Natural killer cell treated with Interleukin-12 subunit alpha and Interleukin-12 subunit beta and Interleukin-15 and Interleukin-18, amount 100 ng/mL, for 72 hours (primary cell): ENCODE measurements around the gene PRSS53. TPM values are rescaled to one million over a fixed set of nuclear protein-coding genes. Genes with fewer than 3 reads are reported as not detected.

Experiments
- ATAC-seq, 2 donors: fragments of 150-1000 bp; cut with Tn5 transposase in 1 of 2; sonication (Bioruptor Pico), chemical (Tn5 transposase) in 1 of 2; 2 replicates each; pipeline ENCODE4 v1.10.0; 2021
- DNase-seq: peaks from one replicate; pipeline ENCODE4 v3.0.0; 2022; ENCODE audit warnings: low spot score
- H3K27ac Mint-ChIP-seq, 2 donors: 1 replicate in 1 of 2; 2 replicates in 1 of 2; pipeline ENCODE4 v1.8.0; 2022; ENCODE audit warnings: mixed read lengths in 2 of 2, mild to moderate bottlenecking in 1 of 2, moderate library complexity in 1 of 2
- H3K27me3 Mint-ChIP-seq, 2 donors: 1 replicate in 1 of 2; 2 replicates in 1 of 2; pipeline ENCODE4 v1.8.0; 2022; ENCODE audit warnings: mixed read lengths in 2 of 2
- H3K36me3 Mint-ChIP-seq: one replicate; pipeline ENCODE4 v1.8.0; 2022; ENCODE audit warnings: mixed read lengths
- H3K4me1 Mint-ChIP-seq, 2 donors: 1 replicate in 1 of 2; 2 replicates in 1 of 2; pipeline ENCODE4 v1.8.0; 2022; ENCODE audit warnings: low read depth in 2 of 2, mixed read lengths in 2 of 2, mild to moderate bottlenecking in 1 of 2
- H3K4me3 Mint-ChIP-seq: one replicate; pipeline ENCODE4 v1.8.0; 2022; ENCODE audit warnings: mixed read lengths
- H3K9me3 Mint-ChIP-seq: 2 replicates; pipeline ENCODE4 v1.8.0; 2022; ENCODE audit warnings: mixed read lengths
- total RNA-seq, 2 donors: library from RNA; stranded (reverse); gene quantifications; one replicate each; pipeline ENCODE4 v1.2.3, GENCODE V29; 2022

The PRSS53 gene
- total RNA-seq, 2 donors from 2014 or later = 4.1 to 5.1 TPM

- DNase-seq (no peak), ATAC-seq (no peak)
- Mint-ChIP-seq H3K9me3 (no peaks in the 10 kb centered on the region), H3K36me3 (peaks cover 13% of the 10 kb centered on the region), H3K27me3 (no peaks in the 10 kb centered on the region), H3K27ac (peak overlapping the region; percentile 92 to 93), H3K4me1 (peaks cover 30 to 33% of the 10 kb centered on the region in 2 donors), H3K4me3 (peak overlapping the region; percentile 98)
Observed at GRCh38 chr16:31072540-31073141, 16.1 kb downstream of the PRSS53 start.

GRCh38 chr16:31071861-31072260, 16.9 kb downstream of the PRSS53 start:
- H3K4me3 Mint-ChIP-seq = peak overlapping the region; percentile 98
- no peaks in the 10 kb centered on the region for H3K9me3 Mint-ChIP-seq
- H3K36me3 Mint-ChIP-seq = peaks cover 13% of the 10 kb centered on the region
- no peak for ATAC-seq
- H3K4me1 Mint-ChIP-seq = peaks cover 32 to 33% of the 10 kb centered on the region in 2 donors
- no peak for DNase-seq
- no peaks in the 10 kb centered on the region for H3K27me3 Mint-ChIP-seq
- peak overlapping the region; percentile 92 to 93 for H3K27ac Mint-ChIP-seq

- no peaks in the 10 kb centered on the region for H3K9me3 Mint-ChIP-seq
- no peaks in the 10 kb centered on the region for H3K27me3 Mint-ChIP-seq
- H3K27ac Mint-ChIP-seq = no peak overlapping the region
- peaks cover 1% of the 10 kb centered on the region for H3K36me3 Mint-ChIP-seq
- no peak for DNase-seq
- peaks cover 49 to 51% of the 10 kb centered on the region in 2 donors for H3K4me1 Mint-ChIP-seq
- no peak for ATAC-seq
- no peak overlapping the region for H3K4me3 Mint-ChIP-seq
Observed at GRCh38 chr16:31067342-31067741, 21.4 kb downstream of the PRSS53 start.

- Mint-ChIP-seq H3K4me1 (peaks cover 41 to 53% of the 10 kb centered on the region in 2 donors), H3K4me3 (peak overlapping the region; percentile 85), H3K27ac (peak overlapping the region; percentile 80 to 91), H3K36me3 (no peaks in the 10 kb centered on the region), H3K27me3 (no peaks in the 10 kb centered on the region), H3K9me3 (no peaks in the 10 kb centered on the region)
- DNase-seq (no peak), ATAC-seq (no peak)
Observed at GRCh38 chr16:31064882-31065461, 23.8 kb downstream of the PRSS53 start.

DNA sequence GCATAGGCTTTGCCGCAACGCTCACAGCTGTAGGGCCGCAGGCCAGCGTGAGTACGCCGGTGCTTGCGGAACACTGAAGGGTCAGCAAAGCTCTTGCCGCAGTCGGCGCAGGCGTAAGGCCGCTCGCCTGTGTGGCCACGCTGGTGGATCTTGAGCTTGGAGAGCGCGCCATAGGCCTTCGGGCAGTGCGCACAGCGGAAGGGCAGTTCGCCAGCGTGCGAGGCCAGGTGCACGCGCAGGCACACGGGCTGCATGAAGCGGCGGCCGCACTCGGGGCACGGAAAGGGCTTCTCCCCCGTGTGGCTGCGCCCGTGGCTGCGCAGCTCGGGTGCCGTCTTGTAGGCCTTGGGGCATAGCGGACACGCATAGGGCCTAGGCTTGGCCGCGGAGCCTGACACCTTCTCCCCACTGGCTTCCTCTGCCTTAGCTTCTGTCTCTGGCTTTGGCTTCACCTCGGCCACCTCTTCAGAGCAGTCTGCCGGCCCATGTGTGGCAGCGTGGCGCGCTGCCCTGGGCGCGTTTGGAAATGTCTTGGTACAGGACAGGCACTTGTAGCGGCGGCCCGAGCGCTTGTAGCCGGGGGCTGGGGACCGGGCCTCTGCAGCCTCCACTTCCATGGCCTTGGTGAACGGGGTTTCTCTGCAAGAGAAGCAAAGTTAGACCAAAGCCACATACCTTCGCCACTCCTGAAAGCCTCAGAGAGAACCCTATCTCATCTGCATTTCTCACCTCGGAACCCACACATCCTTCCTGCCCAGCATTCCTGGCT, 24.7 kb downstream of the PRSS53 start:
- DNase-seq (peak; percentile 76), ATAC-seq (peak; percentile 87 to 89)
- peak overlapping the region; percentile 85 for H3K4me3 Mint-ChIP-seq
- H3K4me1 Mint-ChIP-seq = peaks cover 36 to 47% of the 10 kb centered on the region in 2 donors
- no peaks in the 10 kb centered on the region for H3K36me3 Mint-ChIP-seq
- H3K9me3 Mint-ChIP-seq = no peaks in the 10 kb centered on the region
- H3K27ac Mint-ChIP-seq = peak overlapping the region; percentile 80 to 91
- no peaks in the 10 kb centered on the region for H3K27me3 Mint-ChIP-seq

DNA sequence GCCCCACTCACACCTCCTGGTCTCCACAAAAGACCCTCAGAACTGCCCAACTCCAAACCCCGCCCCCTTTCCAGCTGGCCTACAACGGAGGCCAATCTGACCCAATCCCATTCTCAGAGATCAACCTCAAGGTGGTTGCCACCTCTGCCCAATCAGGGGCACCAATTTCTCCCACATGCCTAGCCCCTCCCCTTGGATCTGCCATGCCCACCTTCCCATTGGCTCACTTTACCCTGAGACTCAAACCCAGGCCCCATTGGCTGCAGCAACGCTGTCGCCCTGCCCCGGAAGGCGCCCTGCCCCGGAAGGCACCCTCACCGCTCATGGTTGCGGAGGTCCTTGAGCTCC, 25.3 kb downstream of the PRSS53 start:
- Mint-ChIP-seq H3K9me3 (no peaks in the 10 kb centered on the region), H3K4me3 (peak overlapping the region; percentile 85), H3K27ac (peak overlapping the region; percentile 80 to 91), H3K4me1 (peaks cover 34 to 46% of the 10 kb centered on the region in 2 donors), H3K27me3 (no peaks in the 10 kb centered on the region), H3K36me3 (no peaks in the 10 kb centered on the region)
- DNase-seq = peak; percentile 60
- peak; percentile 8 to 57 for ATAC-seq

DNA sequence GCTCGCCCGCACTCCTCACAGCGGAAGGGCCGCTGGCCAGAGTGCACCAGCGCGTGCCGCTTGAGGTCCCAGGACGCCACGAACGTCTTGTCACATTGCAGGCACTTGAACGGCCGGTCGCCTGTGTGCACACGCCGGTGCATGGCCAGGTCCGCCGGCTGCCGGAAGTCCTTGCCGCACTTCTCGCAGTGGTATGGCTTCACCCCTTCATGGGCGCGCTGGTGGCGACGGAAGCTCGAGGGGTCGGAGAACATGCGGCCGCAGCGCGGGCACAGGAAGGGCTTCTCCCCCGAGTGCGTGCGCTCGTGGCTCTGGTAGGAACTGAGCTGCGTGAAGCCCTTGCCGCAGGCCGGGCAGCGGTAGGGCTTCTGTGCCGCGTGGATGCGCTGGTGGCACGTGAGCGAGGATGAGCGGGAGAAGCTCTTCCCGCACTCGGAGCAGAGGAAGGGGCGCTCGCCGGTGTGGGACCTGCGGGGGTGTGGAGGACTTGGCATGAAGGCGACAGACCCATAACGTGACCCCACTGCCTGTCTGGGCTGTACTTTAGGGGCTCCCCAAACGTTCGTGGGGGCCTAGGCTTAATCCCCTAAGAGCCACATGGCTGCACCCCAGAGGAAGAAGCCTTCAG, 26.8 kb downstream of the PRSS53 start:
- no peaks in the 10 kb centered on the region for H3K27me3 Mint-ChIP-seq
- H3K27ac Mint-ChIP-seq = no peak overlapping the region
- H3K36me3 Mint-ChIP-seq = no peaks in the 10 kb centered on the region
- H3K4me3 Mint-ChIP-seq = no peak overlapping the region
- peaks cover 34 to 41% of the 10 kb centered on the region in 2 donors for H3K4me1 Mint-ChIP-seq
- DNase-seq (peak; percentile 60), ATAC-seq (no peak)
- H3K9me3 Mint-ChIP-seq = no peaks in the 10 kb centered on the region

- H3K9me3 Mint-ChIP-seq = no peaks in the 10 kb centered on the region
- no peak overlapping the region for H3K27ac Mint-ChIP-seq
- peak; percentile 56 for DNase-seq
- no peaks in the 10 kb centered on the region for H3K36me3 Mint-ChIP-seq
- H3K27me3 Mint-ChIP-seq = no peaks in the 10 kb centered on the region
- H3K4me1 Mint-ChIP-seq = peaks cover 32 to 40% of the 10 kb centered on the region in 2 donors
- ATAC-seq = no peak
- no peak overlapping the region for H3K4me3 Mint-ChIP-seq
Observed at GRCh38 chr16:31061126-31061812, 27.5 kb downstream of the PRSS53 start.

DNA sequence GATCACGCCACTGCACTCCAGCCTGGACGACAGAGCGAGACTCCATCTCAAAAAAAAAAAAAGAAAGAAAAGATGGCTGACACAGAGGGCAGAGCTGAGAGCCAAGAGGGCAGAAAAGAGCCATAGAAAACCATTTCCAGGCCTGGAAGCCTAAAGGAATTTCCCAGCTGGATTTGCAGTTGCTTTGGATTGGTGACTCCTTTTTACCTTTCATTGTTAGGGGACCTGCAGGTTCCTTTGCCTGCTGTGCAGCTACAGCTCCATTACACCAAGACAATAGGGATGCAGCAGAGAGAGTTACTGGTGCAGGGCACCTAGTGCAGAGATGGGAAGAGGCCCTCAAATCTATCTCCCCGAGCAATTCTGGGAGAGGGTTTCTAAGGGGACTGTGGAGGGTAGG, 33.1 kb downstream of the PRSS53 start:
- H3K4me1 Mint-ChIP-seq = peaks cover 8 to 9% of the 10 kb centered on the region in 2 donors
- no peak for DNase-seq
- no peaks in the 10 kb centered on the region for H3K9me3 Mint-ChIP-seq
- H3K27me3 Mint-ChIP-seq = no peaks in the 10 kb centered on the region
- ATAC-seq = no peak
- H3K36me3 Mint-ChIP-seq = no peaks in the 10 kb centered on the region
- no peak overlapping the region for H3K4me3 Mint-ChIP-seq
- H3K27ac Mint-ChIP-seq = no peak overlapping the region

- no peak overlapping the region for H3K27ac Mint-ChIP-seq
- no peak overlapping the region for H3K4me3 Mint-ChIP-seq
- peak in 1 of 2 donors; percentile 48 for ATAC-seq
- peaks cover 3 to 9% of the 10 kb centered on the region in 2 donors for H3K4me1 Mint-ChIP-seq
- no peak for DNase-seq
- H3K9me3 Mint-ChIP-seq = no peaks in the 10 kb centered on the region
- H3K27me3 Mint-ChIP-seq = no peaks in the 10 kb centered on the region
- no peaks in the 10 kb centered on the region for H3K36me3 Mint-ChIP-seq
Observed at GRCh38 chr16:31052114-31052513, 36.6 kb downstream of the PRSS53 start.

- Mint-ChIP-seq H3K9me3 (no peaks in the 10 kb centered on the region), H3K36me3 (no peaks in the 10 kb centered on the region), H3K27me3 (no peaks in the 10 kb centered on the region), H3K4me1 (peaks cover 3 to 9% of the 10 kb centered on the region in 2 donors), H3K4me3 (no peak overlapping the region), H3K27ac (no peak overlapping the region)
- DNase-seq (no peak), ATAC-seq (no peak)
Observed at GRCh38 chr16:31050280-31051030, 38.3 kb downstream of the PRSS53 start.

DNA sequence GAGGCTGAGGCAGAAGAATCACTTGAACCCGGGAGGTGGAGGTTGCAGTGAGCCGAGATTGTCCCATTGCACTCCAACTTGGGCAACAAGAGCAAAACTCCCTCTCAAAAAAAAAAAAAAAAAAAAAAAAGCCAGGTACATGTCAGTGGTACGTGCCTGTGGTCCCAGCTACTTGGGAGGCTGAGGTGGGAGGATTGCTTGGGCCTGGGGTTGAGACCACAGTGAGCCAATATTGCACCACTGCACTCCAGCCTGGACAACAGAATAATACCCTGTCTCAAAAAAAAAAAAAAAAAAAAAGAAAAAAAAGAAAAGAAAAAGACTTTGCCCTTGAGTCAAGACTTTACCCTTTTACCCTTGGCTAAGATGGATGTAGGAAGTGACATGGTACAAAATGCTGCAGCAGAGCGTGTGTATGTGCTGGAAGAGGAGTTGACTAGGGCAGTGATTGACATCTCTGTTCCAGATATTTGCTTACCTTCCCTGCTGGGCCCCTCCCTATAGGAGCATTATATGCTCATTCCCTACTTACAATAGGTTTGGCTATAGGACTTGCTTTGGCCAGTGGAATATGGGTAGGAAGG, 44.8 kb downstream of the PRSS53 start:
- no peaks in the 10 kb centered on the region for H3K36me3 Mint-ChIP-seq
- ATAC-seq = no peak
- H3K9me3 Mint-ChIP-seq = no peaks in the 10 kb centered on the region
- H3K27me3 Mint-ChIP-seq = no peaks in the 10 kb centered on the region
- no peak overlapping the region for H3K27ac Mint-ChIP-seq
- H3K4me1 Mint-ChIP-seq = no peaks in the 10 kb centered on the region
- H3K4me3 Mint-ChIP-seq = no peak overlapping the region
- no peak for DNase-seq

DNA sequence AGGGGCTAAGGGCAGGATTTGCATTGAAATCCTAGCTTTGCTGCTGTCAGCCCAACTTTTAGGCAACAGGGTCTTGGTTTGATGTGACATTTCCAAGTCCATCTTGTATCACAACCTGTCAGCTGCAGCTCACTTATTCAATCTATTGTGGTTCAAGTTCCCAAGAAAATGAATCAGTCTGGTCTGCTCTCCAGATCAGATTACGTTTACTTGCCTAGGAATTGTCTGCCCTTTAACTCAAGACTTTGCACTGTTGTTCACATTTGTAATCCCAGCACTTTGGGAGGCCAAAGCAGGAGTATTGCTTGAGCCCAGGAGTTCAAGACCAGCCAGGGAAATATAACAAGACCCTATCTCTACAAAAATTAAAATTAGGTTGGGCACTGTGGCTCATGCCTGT, 45.4 kb downstream of the PRSS53 start:
- ATAC-seq (no peak), DNase-seq (no peak)
- H3K4me1 Mint-ChIP-seq = no peaks in the 10 kb centered on the region
- H3K9me3 Mint-ChIP-seq = no peaks in the 10 kb centered on the region
- H3K4me3 Mint-ChIP-seq = no peak overlapping the region
- H3K27me3 Mint-ChIP-seq = no peaks in the 10 kb centered on the region
- H3K27ac Mint-ChIP-seq = no peak overlapping the region
- H3K36me3 Mint-ChIP-seq = no peaks in the 10 kb centered on the region
